Hypothalamus (tissue), 51 donors: ENCODE results near the gene SRGAP3.

Experiments
- DNase-seq, 51 donors: peaks; one replicate each; lab custom pipeline; 2025; lab: John Stamatoyannopoulos, UW

Gene SRGAP3

DNA sequence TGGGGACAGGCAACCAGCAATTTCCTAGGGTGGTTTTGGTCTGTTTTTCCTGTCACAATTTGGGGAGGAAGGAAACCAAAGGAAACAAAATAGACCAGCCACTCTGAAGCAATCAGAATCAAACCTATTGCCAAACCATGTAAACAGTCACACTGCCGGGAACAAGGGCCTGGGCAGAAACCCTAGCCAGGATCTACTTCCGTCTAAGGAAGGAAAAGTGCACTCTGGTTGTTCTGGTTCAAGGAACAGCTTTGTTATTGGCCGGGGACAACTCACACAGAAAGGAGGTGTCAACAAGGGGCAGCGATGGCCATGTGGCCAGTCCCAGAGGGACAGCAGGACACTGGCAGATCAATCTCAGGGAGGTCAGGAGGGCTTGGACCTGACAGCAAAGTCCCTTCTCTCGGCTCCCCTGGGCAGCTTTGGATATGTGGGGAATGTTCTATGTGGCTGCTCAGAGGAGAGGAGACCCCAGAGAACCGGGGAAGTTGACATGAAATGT, 268.6 kb downstream of the SRGAP3 start:
- no peak for DNase-seq

DNA sequence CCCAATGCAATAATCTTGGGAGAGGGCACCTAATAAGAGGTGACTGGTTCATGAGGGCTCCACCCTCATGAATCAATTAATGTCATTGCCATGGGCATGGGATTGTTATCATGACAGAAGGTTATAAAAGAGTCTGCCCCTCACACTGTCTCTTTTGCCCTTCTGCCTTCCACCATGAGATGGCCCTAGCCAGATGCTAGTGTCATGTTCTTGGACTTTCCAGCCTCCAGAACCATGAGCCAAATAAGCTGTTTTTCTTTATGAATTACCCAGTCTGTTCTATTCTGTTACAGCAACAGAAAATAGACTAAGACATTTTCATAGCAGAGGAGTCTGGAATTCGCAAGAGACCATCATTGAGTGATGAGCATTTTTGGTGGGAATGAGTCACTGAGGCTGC, 270.2 kb downstream of the SRGAP3 start:
- no peak for DNase-seq

DNA sequence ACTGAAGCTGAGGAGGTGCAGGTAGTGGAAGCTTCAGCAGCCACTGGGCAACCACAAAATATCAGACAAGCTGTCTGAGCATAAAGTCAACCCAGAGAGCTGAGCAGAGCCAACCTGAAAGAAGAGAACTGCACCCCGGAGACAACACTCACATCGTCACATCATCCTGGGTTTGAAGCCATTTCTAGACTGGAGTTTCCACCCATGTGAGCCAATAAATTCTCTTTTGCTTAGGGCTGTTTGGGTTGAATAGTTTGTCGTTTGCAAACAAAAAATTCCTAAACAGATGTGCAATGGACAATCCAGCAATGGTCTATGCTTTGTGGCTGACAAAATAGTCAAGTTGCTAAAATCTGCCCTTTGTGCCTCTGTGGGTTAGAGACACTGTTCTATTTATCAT, 270.9 kb downstream of the SRGAP3 start:
- no peak for DNase-seq

DNA sequence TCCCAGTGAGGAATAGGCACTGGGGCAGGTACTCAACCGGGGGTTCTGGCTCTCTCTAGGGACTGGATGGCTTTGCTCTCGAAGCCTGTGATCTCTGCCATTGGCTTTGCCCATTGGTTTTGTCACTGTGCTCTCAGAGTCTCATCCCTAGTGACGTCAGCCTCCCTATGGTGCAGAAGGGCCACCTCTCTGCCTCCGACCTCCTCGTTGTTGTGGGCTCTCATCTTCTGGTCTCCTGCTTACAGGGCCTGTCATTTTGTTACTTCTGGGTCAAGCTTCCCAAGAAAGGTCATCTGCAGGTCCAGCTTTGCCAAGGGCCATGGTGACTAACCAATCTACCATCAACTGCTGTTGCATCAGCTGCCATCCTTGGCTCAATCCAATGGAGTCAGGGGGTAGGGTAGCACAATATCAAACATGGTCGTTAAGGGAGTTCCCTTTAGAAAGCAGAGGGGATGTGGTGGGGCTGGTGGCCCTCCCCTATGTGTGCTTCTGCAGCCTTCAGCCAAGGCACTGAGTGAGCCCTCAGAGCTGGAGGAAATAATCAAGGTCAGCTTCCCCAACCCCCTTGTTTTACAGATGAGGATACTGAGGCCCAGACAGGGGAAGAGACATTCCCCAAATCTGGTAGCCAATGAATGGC, 272.8 kb downstream of the SRGAP3 start:
- DNase-seq: no peak

DNA sequence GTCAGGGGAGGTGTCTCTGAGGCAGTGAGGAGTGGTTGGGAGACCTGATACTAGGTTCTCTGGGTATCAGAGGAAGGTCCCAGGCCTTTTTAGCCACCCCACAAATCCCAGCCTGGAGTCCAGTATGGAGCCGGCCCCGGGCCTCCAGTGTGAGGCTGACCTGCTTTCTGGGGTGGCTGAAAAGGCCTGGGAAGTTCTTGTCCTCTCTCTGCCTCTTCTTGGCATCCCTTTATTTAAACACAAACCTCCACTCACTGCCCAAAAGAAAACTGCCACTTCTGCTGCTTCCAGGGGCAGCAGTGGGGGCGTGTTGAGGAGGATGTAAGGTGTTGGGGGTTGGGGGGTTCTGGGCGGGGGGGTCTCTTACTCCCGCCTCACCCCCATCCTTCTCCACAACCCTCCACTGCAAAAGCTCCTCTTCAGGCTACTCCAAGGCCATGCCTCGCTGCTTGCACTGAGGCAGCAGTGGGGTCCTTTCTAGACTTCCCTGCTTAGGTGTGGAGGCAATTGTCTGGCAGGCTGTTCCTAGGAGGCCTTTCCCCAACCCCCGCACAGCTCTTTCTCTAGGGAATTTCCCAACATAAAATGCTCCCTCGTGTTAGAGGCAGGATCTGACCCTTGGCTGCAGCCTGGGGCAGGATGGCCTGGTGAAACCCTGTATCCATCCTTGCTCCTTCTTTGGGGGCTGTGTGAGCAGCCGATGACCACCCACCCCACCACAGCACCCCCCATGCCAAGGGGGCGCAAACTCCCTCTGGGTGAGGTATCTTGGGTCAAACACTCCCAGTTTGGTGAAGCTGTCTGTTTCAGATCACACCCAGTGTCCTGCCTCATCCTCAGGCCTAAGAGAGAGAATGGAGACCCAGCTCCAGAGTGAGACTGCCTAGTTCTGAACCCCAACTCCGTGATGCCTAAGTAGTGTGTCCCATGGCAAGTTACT, 274.1 kb downstream of the SRGAP3 start:
- no peak for DNase-seq

DNA sequence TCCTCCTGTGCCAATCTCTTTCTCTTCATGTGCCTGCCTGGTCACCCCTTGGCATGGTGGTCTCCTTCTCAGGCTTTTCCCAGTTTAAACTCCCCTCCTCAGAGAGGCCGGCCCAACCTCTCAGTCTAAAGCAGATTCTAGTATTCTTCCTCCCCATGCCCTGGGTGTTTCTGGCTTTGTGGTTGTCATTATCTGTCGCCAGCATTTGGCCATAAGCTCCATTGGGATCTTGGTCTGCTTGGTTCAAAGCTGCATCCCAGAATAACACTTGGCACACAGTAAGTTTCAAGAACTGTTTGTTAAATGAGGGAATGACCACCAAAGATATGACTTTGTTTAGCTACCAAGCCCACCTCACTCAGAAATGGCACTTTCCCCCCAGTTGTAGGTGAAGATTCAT, 275.0 kb downstream of the SRGAP3 start:
- no peak for DNase-seq

DNA sequence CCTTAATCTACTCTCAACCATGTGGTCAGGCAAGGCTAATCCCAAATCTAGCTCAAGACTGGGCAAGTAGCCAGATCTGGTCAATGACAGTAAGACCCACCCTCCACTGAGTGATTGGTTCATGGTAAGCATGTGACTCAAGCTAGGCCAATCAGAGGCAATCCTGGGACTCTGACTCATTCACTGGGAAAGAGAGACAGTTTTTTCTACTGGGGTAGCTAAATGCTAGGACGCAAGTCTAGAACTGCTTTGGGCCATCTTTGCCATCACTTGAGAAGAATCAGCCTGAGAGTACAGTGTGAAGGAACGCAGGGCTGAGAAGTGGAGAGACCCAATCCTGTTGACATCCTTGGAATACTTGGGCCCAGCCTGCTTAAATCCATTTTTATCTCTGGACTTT, 276.8 kb downstream of the SRGAP3 start:
- DNase-seq: no peak

DNA sequence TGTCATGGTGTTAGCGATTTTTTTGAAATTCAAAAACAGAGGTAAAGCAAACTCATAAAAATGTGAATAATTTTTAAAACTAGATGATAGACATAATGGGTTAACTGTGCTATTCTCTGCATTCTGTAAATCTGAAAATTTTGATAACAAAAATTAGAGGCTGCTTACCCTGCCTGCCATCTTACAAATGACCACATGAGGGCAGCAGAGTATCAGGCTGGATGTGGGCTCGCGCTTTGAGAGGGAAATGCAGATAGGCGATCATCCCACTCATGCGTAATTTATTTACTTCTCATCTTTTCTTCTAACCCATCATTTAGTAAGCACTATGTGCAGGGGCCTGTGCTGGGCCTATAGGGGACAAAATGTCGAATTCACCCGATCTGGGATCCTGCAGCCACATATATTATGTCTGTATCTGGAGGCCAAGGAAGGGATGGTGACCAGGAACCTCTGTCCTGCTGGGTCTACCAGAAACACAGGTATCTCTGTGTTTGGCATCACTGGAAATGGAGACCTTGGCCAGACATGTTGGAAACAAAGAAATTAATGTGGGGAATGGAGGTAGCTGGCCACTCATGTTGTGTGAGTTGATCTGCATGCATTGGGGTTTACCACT, 278.4 kb downstream of the SRGAP3 start:
- peak in 45 of 51 donors; percentile 5 to 88 (median 36) for DNase-seq

DNA sequence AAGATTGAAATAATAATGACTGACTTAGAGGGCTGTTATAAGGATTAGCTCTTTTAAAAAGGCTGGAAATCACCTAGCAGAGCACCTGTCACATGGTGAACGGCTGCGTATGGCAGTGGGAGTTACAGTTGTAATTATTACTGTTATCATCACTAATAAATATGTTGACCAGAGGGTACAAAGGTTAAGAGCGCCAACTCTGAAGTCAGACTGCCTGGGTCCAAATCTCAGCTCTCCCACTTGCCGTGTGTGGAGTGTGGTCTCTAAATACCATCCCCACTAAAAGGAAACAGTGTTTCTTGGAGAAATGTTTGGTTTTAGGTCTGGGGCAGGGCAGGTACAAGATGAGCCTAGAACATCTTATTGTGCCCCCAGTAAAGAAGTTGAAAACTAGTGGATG, 280.2 kb downstream of the SRGAP3 start:
- no peak for DNase-seq

DNA sequence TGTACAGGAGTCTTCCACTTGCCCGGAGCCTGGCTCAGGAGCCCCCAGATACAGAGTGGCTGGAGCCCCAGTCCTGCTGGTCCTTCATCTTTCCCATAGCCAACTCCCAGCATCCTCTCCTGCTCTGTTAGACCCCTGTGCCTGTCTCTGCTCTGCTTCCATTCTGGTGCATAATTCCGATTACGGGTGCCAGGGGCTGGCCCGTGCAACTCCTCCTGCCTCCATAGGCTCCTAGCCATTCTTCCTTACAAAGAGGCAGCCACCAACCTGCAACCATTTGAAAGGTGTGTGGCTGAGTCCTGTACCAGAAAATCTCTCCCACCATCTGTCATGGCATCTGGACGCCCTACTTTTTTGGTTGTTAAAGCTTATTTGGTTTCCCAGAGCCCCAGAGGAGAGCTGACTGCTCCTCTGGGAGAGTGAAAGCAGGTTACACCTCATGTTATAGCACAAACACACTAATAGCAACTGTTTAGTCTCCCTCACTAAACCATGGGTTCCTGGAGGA, 281.0 kb downstream of the SRGAP3 start:
- DNase-seq: no peak

DNA sequence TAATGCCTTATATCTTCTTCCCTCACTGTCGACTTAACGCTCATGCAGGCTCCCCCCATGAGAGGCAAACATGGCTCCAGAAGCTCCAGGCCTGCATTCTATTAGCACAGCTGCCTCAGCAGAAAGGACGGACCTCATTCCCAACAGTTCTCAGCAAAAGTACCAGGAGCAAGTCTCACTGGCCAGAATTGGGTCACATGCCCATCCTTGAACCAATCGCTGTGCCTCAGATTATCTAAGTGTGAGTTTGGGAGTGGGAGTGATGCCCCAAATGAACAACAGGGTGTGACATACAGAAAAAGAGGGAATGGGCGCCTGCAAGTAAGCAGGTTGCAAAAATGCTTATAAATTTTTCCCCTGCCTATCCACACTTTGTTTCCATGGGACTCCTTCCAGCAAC, 281.9 kb downstream of the SRGAP3 start:
- no peak for DNase-seq

DNA sequence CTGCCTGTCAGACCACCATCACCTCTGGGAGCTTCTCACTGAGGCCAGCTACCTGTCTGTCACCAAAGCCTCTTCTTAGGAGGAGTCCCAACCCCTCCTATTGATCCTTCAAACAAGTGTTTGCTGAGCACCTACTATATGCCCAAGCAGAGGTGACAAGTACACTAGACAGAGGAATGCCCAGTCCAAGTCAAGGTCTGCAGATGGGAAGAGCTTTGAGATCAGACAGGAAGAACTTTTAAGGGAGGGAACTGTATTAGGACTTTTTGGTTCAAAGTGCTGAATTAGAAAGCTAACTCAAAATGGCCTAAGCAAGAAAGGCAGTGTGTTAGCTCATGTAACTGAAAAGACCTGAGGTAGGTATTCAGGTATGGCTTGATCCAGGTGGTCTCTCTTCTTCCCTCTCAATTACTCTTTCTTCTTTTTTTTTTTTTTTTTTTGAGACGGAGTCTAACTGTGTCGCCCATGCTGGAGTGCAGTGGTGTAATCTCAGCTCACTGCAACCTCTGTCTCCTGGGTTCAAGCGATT, 282.6 kb downstream of the SRGAP3 start:
- no peak for DNase-seq

DNA sequence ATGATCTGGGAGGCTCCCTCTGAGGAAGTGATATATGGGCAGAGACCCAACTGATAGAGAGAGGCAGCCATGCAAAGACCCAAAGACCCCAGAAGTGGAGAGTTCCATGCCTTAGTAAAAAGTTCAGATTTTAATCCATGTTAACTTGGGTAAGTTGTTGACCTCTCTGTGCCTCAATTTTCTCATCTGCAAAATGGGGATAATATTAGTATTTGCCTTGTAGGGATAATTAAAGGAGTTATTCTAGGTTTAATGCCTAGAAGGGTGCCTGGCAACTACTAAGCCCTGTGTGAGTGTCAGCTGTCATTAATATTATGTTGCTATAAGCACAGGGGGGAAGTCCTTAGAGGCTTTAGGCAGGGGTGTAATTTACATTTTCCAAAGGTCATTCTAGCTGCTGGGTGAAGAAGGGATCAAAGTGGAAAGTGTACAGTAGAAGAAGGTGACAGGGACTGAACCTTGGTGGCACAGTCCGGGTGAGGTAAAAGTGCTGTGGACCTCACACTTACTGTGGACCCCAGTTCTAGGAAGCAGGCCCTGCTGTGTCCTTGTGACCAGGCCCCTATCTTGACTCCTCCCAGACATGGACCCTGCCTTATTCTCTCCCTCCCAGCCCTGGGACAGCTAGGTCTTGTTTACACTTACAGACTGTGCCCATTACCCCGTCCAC, 283.2 kb downstream of the SRGAP3 start:
- DNase-seq: no peak

DNA sequence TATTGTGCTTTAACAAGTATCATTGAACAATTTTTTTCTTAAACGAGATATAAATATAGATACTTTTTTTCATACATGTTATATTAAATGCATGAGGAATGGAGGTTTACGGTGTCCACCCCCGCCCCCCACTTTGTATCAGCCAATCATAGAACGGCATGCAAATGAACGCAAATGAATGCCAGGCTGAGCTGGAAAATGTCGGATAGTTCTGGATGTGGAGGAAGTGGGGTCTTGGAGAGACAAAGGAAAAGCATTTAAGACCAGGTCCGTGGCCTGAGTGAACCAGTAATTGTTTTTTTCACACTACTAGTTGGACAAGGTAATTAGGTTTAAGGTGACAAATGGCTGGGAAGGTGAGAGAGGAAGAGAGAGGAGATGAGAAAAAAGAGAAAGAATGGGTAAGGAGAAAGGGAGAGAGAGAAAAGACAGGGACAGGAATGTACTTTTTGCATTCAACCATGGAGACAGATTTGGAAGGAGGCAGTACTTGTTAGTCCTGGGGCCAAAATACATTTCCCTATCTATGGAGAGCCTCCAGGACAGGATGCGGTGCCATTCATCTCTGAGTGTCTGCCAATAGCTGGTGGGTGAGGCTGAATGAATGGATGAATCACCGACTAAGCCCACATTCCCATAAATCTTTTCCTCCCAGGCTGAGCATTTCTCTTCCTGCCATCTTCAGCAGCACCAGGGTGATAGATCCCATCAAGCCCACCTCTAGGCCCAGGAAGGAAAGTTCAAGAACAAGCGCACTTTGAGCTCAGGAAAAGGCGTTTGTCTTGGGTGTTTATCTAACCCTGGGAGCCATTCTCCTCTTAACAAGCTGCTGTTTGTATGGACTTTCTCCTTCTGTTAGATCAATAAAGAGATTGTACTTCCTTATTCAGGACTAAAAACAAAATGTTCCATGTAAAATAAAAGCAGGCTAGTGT, 284.7 kb downstream of the SRGAP3 start:
- peak in 2 of 51 donors; percentile 5 to 30 for DNase-seq

DNA sequence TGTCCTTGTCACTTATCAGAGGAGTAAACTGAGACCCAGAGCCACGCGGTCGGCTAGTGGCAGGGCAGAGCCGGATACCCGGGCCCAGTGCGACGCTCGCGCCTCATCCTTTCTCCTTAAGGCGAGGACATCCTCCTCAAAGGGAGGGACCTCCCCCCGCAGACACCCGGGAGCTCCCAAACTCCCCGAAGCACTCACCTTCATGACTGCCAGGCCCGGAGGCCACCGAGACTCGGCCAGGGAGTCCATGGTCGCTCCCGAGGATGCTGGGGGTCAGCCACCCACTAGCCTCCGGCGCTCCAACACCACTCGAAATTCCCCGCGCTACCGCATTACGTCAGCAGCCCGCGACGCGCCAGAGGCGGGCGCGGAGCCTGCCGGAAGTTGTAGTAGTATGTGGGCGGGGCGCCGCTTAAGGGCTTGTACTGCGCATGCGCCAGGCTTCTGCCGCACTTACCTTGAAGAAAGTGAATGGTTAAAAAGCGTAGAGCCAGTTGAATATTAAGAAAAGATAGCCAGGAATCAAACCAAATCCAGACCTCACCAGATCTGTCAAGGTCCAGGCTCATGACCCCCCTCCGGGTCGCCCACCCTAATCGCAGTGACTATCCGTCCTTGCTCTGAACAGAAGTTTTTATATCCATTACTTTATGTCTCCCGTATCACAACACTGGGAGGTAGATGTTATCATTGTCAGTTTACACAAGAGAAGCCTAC, 286.2 kb downstream of the SRGAP3 start, which contains the start of gene RAD18:
TSS of gene RAD18 (minus strand) at position 336 of the 717 bp plus-strand sequence. CDS start at position 249, 87 bp downstream.
- DNase-seq: peak; percentile 28 to 93 (median 79)

DNA sequence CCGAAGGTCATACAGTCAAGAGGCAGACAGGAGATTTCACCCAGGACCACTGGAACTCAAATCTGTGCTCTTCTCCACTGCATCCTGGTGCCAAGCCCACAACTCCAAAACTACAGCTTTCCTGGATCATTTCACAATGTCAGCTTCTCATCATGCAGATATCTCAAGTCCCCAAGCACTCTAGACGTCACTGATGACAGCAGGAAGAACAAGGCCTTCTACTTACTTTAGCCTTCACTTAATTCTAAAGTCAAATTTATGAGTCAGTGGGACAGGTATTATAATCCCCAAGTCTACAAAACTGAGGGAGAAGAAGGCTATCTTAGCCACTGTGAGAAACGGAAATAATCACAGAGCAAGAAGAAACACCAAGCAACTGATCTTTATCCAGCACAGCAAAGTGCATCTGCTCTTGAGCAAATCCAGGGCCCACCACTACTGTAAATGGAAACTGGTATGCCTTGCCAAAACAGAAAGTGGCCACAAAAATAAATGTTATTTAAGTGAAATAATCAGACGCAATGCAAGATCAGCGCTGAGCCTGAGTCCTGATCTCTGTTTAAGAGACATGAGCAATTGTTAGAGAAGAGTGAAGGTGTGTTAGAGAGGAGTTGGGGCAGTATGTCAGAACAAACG, 287.1 kb downstream of the SRGAP3 start:
- DNase-seq: no peak

DNA sequence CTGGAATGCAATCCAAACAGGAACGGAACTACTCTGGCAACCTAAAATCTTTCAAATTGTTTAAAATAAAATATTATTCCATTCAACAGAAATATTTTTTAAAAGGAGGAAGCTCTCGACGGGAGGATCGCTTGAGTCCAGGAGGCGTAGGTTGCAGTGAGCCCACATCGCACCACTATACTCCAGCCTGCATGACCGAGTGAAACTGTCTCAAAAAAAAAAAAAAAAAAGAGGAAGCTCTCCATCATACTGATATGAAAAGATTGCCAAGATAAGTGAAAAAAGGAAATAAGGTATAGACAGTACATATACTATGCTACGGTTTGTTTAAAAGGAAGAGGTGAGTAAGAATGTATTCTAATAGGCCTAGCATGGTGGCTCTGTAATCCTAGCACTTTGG, 289.8 kb downstream of the SRGAP3 start:
- no peak for DNase-seq
